Activated CD8-positive, alpha-beta T cell treated with anti-CD3 and anti-CD28 coated beads for 36 hours (primary cell): ENCODE results near the gene AP2A2. TPM values are rescaled to one million over a fixed set of nuclear protein-coding genes. Genes with fewer than 3 reads are reported as not detected.
A peak's percentile ranks its signal among the peaks of the same experiment; 100 is the strongest.

Source experiments
- ATAC-seq: fragments of 200-7000 bp; cut with Tn5 transposase; one replicate; pipeline ENCODE4 v1.10.0; 2021; ENCODE audit warnings: mild to moderate bottlenecking, moderate library complexity
- CTCF ChIA-PET: fragments of 350-600 bp; sonication (Branson Sonifier 250); formaldehyde crosslinking; loops from one replicate; lab custom pipeline; 2021; ENCODE audit warnings: antibody characterized with exemption; lab: Charles Lee
- POLR2A ChIA-PET: fragments of 350-600 bp; sonication (Branson Sonifier 250); formaldehyde crosslinking; loops from one replicate; lab custom pipeline; 2021; ENCODE audit warnings: antibody characterized with exemption; lab: Charles Lee
- DNase-seq: peaks from one replicate; pipeline ENCODE4 v3.0.0-alpha.2; 2020
- H3K27ac Mint-ChIP-seq: one replicate; pipeline ENCODE4 v1.8.0; 2021; ENCODE audit warnings: mild to moderate bottlenecking, mixed read lengths
- H3K27me3 Mint-ChIP-seq: one replicate; pipeline ENCODE4 v1.8.0; 2021; ENCODE audit warnings: mixed read lengths
- H3K36me3 Mint-ChIP-seq: one replicate; pipeline ENCODE4 v1.8.0; 2021; ENCODE audit warnings: low read depth, mixed read lengths
- H3K4me1 Mint-ChIP-seq: one replicate; pipeline ENCODE4 v1.8.0; 2021; ENCODE audit warnings: low read depth, mixed read lengths
- H3K4me3 Mint-ChIP-seq: one replicate; pipeline ENCODE4 v1.8.0; 2021; ENCODE audit warnings: mild to moderate bottlenecking, moderate library complexity, mixed read lengths
- H3K9me3 Mint-ChIP-seq: one replicate; pipeline ENCODE4 v1.8.0; 2021; ENCODE audit warnings: mixed read lengths
- intact Hi-C: fragments of 100-400 bp; cut with micrococcal nuclease; formaldehyde crosslinking; loops from one replicate; pipeline ENCODE4 v1.10.0; 2022
- total RNA-seq, 2 experiments: library from RNA; stranded (reverse); gene quantifications; one replicate each; pipeline ENCODE4 v1.2.3, GENCODE V29; 2021
- TF ChIP-seq, protein P1 (sequence below): fragments of 200-600 bp; IDR thresholded peaks from one replicate; pipeline ENCODE4 v1.8.0; 2022; ENCODE audit warnings: antibody characterized with exemption, mild to moderate bottlenecking

The AP2A2 gene
- total RNA-seq, 2 experiments from 2014 or later: 34.0 to 34.6 TPM

DNA sequence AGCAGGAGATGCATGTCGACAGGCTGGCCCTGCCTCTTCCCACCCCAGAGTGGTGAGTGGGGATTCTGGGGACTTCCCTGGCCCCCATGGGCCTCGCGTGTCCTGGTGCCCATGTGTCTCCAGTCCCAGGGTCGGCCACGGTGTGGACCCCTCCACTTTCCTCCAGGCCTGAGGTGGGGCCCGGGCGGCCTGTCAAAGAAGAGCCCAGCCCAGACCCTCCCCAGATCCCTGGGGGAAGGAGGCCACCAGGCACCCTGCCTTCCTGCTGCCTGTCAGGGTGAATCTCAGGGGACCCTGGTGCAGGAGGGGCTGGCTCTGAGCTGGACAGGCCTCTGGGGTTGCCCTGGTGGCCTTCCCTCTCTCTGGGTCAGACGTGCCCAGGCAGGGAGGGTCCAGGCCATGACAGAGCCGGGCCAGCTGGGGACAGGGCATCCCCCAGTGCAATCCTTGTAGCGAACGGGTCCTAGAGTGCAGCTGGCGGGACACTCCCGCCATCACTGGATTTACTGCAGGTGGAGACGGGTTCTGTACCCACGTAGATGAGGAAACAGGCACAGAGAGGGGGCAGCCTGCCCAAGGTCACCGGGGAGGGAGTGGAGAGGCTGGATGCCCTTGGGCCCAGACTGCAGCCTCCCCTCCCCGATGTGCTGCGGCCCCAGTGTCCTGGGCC, 124.4 kb downstream of the AP2A2 start:
- POLR2A ChIA-PET: no interaction called here
- no peaks in the 10 kb centered on the region for H3K36me3 Mint-ChIP-seq
- CTCF ChIA-PET: interaction anchor here (0.7 to 4.7 kb wide), 6 partner anchors 9 to 202 kb away, joined by 3 to 46 read pairs (median 4); partner anchors contain the start of gene CHID1
- DNase-seq: no peak
- peaks cover 7% of the 10 kb centered on the region for H3K27me3 Mint-ChIP-seq
- intact Hi-C loops: loop anchor here (5.0 kb wide), 1 partner anchor 203 kb away; no protein-coding TSS in a partner anchor
- H3K4me1 Mint-ChIP-seq: no peaks in the 10 kb centered on the region
- no peaks in the 10 kb centered on the region for H3K9me3 Mint-ChIP-seq
- TF ChIP-seq, protein P1, sequence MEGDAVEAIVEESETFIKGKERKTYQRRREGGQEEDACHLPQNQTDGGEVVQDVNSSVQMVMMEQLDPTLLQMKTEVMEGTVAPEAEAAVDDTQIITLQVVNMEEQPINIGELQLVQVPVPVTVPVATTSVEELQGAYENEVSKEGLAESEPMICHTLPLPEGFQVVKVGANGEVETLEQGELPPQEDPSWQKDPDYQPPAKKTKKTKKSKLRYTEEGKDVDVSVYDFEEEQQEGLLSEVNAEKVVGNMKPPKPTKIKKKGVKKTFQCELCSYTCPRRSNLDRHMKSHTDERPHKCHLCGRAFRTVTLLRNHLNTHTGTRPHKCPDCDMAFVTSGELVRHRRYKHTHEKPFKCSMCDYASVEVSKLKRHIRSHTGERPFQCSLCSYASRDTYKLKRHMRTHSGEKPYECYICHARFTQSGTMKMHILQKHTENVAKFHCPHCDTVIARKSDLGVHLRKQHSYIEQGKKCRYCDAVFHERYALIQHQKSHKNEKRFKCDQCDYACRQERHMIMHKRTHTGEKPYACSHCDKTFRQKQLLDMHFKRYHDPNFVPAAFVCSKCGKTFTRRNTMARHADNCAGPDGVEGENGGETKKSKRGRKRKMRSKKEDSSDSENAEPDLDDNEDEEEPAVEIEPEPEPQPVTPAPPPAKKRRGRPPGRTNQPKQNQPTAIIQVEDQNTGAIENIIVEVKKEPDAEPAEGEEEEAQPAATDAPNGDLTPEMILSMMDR: no peak
- H3K27ac Mint-ChIP-seq: no peak overlapping the region
- no peak for ATAC-seq
- no peak overlapping the region for H3K4me3 Mint-ChIP-seq

DNA sequence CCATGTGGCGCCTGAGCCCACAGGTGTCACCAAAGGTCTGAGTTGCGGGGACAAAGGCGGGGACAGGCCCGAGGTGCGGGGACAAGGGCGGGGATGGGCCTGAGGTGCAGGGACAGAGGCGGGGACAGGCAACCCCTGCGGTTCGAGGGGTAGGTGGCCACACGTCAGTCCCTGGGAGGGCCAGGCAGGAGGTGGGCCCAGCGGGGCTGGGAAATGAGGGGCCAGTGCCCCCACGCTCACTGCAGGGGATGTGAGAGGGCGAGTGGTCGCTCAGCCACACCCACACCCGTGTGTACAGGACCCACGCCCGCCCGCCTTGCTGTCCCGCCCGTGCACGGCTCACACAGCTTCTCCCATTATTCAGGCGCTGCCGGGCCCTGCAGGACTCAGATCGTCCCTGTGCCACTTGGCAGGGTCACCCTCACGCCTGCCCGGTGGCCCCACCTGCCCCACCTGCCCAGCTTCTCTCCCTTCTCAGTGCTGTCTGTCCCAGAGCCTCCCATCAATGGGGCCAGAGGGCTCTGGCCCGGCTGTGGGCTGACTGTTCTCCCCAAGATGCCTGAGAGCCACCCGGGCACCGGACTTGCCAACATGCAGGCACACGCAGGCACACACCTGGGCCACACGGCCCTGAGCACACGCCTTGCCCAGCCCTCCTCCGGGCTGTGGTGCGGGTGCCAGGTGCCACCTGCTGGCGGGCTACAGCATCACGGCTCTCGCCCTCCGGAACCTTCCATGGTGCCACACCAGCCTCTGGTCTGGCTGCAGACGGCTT, 125.1 kb downstream of the AP2A2 start:
- Mint-ChIP-seq H3K27ac (no peak overlapping the region), H3K36me3 (no peaks in the 10 kb centered on the region), H3K4me1 (no peaks in the 10 kb centered on the region), H3K4me3 (no peak overlapping the region), H3K27me3 (peaks cover 8% of the 10 kb centered on the region), H3K9me3 (no peaks in the 10 kb centered on the region)
- ChIA-PET CTCF (interaction anchor here (0.6 to 4.7 kb wide), 13 partner anchors 9 to 273 kb away, joined by 3 to 46 read pairs (median 3); partner anchors contain the start of gene CHID1), POLR2A (interaction anchor here (2.3 kb wide), 1 partner anchor 203 kb away, joined by 5 read pairs; no protein-coding TSS in a partner anchor)
- intact Hi-C loops: loop anchor here (5.0 kb wide), 1 partner anchor 203 kb away; no protein-coding TSS in a partner anchor
- DNase-seq (peak; percentile 83), ATAC-seq (peak; percentile 100)
- TF ChIP-seq, protein P1: peak; percentile 90

DNA sequence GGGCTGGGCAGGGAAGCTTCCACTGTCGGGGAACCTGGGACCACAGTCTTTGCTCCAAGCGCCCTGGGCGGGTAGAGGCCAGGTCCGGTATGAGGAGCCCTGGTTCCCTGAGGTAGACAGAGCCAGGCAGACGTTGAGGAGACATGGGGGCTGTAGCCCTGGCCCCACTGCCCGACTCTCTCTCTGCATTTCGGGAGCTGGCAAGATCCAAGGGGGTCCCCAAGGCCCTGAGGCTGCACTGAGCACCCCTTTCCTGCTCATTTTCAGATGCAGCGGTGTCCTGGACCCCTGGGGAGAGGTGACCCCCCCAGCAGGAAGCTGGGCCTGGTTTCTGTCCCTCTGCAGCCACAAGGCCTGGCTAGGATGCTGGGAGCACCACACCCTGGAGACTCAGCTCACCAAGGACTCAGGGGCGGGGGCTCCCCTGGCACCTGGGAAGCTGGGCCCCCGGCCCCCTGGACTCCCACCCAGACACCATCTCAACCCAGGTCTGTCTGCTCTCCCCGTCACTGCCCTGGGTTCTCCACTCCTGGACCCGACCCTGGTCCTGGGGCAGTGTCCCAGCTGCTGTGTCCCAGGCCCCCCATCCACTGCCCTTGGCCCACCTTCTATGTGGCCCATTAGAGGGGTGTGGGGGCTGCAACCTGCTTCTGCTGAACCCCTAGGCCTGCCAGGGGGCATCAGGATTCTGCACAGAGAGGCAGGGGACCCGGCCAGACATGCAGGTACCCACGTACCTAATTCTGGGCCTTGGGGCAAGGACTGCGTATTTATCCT, 125.9 kb downstream of the AP2A2 start:
- intact Hi-C loops: loop anchor here (5.0 kb wide), 1 partner anchor 204 kb away; no protein-coding TSS in a partner anchor
- Mint-ChIP-seq H3K27me3 (peaks cover 8% of the 10 kb centered on the region), H3K4me1 (no peaks in the 10 kb centered on the region), H3K9me3 (no peaks in the 10 kb centered on the region), H3K27ac (no peak overlapping the region), H3K36me3 (no peaks in the 10 kb centered on the region), H3K4me3 (no peak overlapping the region)
- no peak for ATAC-seq
- TF ChIP-seq, protein P1: peak; percentile 41
- POLR2A ChIA-PET: interaction anchor here (2.3 kb wide), 1 partner anchor 203 kb away, joined by 5 read pairs; no protein-coding TSS in a partner anchor
- DNase-seq: no peak
- CTCF ChIA-PET: interaction anchor here (0.6 to 4.7 kb wide), 11 partner anchors 10 to 274 kb away, joined by 3 to 46 read pairs (median 3); no protein-coding TSS in a partner anchor

DNA sequence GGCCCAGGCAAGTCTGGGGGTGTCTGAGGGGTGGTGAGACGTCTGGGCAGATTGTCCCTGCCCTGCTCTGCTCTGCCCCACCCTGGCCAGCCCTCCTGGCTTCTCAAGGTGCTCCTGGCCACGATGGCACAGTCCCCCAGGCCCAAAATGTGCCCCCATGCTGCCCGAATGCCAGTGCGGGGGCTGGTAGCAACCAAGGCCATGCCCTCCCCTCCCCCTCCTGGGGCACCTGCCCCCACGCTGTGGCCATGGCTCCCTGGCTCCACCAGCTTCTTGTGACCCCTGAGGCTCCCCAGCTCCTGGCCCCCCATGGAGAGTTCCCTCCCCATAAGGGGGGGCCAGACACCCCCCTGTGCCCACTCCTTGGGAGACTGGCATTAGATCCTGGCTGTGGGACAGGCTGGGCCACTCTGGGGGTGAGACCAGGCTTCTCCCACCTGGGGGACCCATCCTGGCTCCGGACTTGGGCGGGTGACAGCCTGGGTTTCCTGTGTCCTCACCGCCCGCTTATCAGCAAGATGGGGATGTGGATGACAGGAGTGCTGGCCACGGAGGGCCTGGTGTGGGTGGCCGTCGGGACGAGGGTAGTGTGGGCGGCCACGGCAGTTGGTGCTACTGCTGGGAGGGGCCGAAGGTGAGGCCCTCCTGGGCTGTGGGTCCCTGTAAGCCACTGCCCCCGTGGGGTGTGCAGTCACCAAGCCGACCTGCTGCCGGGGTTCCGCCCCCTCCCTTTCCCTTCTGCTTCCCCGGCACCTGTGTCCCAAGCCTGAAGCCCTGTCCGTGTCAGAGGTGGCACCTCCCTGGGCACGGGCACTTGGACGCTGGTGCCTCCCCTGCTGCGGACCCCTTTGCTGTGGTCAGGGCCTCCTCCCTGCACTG, 126.7 kb downstream of the AP2A2 start:
- intact Hi-C loops: loop anchor here (5.0 kb wide), 1 partner anchor 205 kb away; no protein-coding TSS in a partner anchor
- DNase-seq (no peak), ATAC-seq (no peak)

More for the DNA sequence above, 126.7 kb downstream of the AP2A2 start:
- H3K9me3 Mint-ChIP-seq: no peaks in the 10 kb centered on the region
- peaks cover 6% of the 10 kb centered on the region for H3K27me3 Mint-ChIP-seq
- CTCF ChIA-PET: interaction anchor here (0.9 to 4.7 kb wide), 4 partner anchors 82 to 205 kb away, joined by 3 to 46 read pairs (median 4); no protein-coding TSS in a partner anchor
- no peak overlapping the region for H3K4me3 Mint-ChIP-seq
- no peak overlapping the region for H3K27ac Mint-ChIP-seq
- POLR2A ChIA-PET: interaction anchor here (2.3 kb wide), 1 partner anchor 204 kb away, joined by 5 read pairs; no protein-coding TSS in a partner anchor
- H3K4me1 Mint-ChIP-seq: no peaks in the 10 kb centered on the region
- no peaks in the 10 kb centered on the region for H3K36me3 Mint-ChIP-seq
- TF ChIP-seq, protein P1: no peak
